HuH-7 (cell line): ENCODE measurements around the gene ELFN1.

Source experiments
- DNase-seq: peaks from one replicate; pipeline ENCODE4 v3.0.0; 2011; ENCODE audit warnings: low spot score

Gene ELFN1

DNA sequence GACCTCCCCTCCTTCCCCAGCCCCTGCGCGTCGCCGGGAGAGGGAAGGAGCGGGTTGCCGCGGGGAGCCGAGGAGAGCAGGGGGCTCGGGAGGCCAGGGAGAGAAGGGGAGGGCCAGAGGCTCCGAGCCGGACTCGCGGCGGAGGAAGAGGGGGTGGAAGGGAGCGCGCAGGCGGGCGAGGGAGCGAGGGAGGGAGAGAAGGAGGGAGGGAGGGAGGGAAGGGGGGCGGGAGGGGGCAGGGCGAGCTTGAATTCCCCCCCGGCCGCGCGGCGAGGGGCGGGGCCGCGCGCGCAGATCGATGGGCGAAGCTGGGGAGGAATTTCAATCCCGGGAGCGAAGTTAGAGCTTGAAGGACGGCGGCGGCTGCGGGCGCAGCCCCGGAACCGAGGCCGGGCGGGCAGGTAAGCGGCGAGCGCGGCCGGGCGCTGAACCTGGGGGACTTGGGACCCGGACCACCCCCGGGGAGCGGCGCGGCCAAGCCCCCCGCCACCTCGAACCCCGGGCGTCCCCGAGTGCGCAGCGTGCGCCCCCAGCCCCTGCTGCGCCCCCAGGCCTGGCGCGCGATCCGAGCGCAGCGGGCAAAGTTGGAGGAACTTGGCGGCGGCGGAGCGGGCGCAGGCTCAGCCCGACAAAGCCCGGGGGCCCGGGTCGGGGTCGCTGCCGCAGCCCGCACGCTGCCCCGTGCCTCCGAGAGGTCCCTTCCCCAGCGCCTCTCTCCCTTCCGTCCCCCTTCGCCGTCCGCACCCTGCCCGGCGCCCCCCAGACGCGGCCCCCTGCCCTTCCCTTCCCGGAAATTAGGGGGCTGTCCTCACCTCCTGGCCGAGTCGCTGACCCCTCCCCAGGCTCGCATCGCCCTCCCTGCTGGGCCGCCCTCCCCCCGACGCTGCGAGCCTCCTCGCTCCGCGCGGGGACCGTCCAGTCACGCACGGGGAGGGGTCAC lies at the start of gene ELFN1:
Gene ELFN1, plus strand, starts transcription at position 324 of the 940 bp plus-strand sequence. CDS start 74,320 bp downstream, outside the sequence.
- peak; percentile 95 for DNase-seq

DNA sequence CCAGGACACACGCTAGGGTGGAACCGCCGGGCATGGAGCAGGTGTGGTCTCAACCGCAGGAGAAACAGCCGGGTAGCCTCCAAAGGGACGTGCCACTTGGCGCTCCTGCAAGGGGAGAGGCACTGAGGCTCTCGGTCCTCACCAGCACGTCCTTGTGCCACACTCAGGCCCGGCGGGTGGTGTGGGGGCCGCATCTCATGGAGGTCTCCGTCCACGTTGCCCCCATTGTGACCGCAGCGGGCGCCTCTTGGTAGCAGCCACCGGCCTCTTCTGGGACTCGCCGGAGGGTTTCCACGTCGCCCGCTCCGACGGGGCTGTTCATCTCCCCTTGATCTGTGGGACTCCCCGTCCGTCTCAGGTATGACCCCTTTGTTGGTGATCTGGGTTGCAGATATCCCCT lies 49.2 kb upstream of the ELFN1 start:
- no peak for DNase-seq

DNA sequence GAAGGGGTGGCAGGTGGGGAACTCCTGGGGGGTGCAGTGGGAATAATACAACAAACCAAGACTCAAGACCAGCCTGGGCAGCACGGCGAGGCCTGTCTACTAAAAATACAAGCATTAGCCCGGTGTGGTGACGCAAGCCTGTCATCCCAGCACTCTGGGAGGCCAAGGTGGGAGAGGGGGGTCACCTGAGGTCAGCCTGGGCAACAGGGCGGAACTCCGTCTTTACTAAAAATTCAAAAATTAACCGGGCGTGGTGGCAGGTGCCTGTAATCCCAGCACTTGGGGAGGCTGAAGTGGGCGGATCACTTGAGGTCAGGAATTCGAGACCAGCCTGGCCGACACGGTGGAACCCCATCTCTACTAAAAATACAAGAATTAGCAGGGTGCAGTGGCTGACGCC lies 48.4 kb upstream of the ELFN1 start:
- DNase-seq = no peak

DNA sequence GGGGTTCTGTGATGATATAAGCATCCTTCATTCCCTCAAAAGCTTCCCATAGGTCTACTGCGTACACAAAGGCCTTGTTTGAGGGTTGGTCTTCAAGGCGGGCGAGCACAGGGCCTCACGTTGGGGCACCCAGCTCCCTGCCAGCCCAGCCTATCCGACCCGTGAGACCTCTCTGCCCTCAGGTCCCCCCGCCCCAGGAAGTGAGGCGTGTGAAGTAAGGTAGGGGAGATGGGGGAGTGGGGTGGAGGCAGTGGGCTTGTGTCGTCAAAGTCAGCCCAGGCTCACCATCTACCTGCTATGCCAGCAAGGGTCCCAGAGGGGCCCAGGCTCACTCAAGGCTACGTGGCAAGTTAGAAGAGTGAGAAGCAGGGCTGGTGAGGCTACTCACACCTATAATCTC lies 47.6 kb upstream of the ELFN1 start:
- no peak for DNase-seq

DNA sequence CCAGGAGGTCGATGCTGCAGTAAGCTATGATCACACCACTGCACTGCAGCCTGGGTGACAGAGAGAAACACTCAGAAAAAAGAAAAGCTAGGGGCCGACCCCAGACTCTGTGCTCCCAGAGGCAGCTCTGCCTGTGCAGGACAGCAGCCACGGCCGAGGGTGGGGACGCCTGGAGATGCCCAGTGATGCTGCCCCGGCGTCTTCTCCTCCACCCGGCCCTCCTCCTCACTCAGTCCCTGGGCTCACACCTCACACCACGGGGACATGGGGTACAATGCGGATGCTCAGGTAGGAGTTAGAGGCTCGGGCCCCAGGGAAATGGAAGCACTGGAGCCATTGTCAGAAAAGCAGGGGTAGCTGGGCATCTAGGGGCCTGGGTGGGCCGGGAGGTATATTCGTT lies 46.3 kb upstream of the ELFN1 start:
- no peak for DNase-seq

DNA sequence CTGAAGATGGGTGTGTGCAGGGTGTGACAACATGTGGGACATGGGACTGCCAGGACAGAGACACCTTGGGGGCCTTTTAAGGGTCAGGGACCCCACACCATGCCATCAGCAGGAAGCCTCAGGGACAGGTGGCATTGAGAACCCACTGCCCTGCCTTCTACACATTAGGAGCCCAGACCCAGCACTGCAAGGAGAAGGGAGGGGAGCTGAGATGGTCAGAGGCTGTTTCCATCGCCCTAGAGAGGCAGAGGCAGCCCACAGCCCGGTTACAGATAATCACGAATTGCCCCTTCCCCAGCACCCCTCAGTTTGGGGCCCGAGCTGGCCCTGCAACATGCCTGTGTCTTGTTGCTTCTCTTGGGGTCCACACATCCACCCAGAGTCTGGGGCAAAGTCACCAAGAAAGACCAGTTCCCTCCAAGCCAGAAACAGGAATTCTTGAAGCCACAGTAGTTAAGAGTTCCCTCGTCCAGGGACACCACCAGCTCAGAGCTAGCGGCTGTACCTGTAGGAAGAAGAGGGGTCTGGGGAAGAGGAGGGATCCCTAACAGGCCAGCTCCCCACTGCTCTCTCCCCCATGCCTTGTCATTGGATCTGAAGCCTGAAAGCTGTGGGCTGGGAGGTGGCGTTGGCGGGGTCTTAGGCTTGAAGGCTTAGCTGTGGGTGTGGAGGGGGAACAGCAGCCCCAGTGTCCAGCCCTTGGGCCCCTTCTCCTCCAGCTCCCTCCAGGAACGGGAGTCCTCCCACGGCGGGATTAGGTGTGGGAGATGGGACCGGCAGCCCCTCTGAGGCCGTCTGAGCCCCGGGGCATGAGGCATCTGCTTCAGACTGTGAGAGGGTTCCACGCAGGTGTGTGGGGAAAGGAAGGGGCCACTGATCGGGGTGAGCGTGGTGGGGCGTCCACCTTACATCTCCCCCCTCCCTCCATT lies 44.8 kb upstream of the ELFN1 start:
- no peak for DNase-seq

DNA sequence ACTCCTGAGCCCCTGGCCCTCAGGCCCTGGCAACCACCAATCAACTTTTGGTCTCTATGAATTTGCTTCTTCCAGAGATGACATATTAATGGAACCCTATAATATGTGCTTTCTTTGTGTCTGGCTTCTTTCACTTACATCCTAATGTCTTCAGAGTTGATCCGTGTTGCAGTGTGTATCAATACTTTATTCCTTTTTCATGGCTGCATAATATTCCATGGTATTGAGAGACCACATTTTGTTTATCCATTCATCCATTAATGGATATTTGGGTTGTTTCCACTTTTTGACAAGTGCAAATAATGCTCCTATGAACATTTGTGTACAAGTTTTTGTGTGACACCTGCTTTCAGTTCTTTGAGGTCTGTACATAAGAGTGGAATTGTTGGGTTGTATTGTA lies 43.3 kb upstream of the ELFN1 start:
- no peak for DNase-seq

DNA sequence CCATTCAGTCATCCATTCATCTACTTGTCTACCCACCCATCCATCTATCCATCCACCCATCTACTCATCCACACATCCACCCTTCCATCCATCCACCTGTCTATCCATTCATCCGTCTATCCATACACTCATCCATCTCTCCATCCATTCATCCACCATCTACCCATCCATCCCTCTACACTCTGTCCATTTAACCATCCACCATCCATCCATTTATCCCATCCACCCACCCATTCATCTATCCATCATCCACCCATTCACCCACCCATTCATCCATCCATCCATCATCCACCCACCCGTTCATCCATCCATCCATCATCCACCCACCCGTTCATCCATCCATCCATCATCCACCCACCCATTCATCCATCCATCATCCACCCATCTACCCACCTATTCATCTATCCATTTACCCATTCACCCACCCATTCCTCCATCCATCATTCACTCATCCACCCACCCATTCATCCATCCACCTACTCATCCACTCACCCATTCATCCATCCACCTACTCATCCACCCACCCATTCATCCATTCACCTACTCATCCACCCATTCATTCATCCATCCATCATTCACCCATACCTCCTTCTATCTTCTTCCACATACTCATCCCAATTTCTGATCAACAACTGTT lies 39.3 kb upstream of the ELFN1 start:
- DNase-seq = no peak

DNA sequence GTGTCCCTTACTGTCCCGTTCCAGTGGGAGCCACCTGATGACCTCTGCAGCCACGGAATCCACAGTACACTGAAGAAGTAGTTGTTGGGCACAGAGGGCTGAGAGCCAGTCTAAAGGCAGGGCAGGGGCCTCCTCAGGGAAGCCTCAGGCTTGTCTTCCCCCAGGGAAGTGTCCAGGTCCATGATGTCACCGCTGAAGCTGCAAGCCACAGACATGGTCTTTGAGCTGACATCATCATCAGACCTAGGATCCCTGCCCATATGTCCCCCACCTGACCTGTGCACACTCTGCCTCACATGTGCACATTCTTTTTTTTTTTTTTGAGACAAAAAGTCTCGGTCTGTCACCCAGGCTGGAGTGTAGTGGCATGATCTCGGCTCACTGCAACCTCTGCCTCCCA lies 38.4 kb upstream of the ELFN1 start:
- DNase-seq = no peak

DNA sequence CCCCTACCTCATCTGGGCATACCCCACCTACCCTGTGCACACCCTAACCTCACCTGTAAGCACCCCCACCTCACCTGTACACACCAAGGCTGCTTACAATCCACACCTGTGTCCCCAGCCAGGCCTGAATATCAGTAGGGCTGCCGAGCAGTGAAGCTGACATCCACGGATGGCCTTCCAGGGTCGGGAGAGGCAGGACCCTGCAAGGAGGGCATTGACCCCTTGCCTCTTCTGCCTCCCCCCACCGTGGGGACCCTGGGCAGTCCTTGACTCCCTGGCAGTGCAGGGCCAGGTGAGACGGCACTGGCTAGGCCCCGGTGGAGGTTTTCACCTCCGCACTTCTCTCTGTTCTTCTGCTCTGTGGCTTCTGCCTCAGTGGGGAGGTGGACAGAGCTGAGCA lies 37.6 kb upstream of the ELFN1 start:
- DNase-seq = no peak

DNA sequence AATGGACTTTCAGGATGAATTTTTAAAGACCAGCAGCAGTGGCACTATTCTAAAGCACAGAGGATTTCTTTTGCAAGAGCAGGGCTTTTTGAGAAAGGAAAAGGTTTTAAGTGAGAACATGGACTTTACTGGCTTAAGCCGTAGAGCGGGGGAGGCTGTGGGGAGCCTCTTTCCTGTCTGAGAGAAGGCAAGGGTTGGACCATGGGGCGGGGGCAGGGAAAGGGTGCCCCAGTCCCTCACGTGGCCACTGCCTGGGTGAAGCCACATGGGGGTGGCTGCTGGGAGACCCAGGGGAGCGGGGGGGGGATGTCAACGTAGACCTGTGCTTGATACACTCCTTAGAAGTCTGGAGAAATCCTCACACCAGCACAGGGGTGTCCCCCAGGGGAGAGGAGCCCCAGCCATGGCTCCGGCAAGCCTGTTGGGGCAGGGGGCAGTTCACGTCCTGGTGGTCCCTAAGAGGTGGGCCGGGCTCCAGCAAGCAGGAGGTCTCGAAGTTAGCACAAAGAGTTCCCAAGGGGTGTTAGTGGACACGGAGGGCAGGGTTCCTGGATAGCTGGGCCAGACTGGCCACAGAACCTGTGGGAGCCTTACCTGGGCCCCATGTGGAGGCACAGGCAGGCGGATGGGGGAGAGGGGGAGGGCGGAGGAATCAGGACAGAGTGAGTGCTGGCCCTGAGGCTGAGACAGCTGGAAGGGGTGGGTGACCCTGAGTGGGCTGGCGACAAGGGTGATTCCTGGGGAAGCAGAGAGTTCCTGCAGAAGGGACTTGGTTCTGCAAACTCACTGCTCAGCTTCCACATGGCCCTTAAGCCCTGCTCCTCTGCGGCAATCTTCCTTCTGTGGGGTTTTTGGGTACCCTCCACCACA lies 36.9 kb upstream of the ELFN1 start:
- no peak for DNase-seq

DNA sequence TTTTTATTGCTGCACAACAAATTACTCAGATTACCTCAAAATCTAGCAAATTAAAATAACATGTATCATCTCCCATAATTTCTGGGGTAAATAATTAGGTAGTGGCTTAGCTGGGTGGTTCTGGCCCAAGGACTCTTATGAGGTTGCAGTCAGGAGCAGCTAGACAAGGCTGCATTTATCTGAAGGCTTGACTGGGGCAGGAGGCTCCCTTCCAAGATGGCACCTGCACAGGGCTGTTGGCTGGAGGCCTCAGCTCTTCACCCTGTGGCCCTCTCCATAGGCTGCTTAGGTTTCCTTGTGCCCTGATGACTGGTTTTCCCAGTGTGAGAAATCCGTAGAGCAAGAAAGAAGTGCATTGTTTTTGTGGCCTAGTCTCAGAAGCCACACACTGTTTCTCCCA lies 34.7 kb upstream of the ELFN1 start:
- no peak for DNase-seq

DNA sequence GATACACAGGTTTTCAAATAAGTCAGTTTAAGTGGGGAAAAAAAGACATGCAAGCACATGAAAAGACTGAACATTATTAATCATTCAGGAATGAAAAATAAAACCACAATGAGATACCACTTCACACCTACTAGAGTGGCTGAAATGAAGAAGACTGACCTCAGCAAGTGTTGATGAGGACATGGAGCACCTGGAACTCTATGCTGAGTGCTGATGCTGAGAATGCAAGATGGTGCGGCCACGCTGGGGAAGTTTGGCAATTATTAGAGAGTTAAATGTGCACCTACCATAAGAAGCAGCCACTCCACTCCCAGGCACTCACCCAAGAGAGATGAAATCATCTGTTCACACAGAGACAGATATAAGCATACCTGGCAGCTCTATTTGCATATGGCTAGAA lies 32.9 kb upstream of the ELFN1 start:
- DNase-seq = no peak

DNA sequence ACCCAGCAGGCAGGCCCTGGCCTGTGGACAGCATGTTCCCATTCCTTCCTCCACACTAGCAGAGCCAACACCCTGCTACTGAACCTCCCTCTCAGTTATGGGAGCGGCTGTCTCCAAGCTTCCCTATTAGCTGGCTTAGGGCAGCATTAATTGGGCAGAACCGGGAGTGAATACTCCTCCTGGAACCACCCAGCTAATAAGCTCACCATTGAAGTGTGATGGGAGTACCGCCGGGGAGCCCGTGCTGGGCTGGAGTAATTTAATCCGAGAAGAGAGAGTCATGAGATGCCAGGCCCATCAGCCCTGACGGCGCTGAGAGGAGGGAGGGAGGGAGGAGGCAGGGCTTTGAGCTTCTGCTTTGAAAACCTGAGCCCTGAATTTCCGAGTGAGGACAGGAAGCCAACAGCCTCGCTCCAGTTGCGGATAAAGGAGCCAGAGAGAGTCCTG lies 31.8 kb upstream of the ELFN1 start:
- DNase-seq = no peak

DNA sequence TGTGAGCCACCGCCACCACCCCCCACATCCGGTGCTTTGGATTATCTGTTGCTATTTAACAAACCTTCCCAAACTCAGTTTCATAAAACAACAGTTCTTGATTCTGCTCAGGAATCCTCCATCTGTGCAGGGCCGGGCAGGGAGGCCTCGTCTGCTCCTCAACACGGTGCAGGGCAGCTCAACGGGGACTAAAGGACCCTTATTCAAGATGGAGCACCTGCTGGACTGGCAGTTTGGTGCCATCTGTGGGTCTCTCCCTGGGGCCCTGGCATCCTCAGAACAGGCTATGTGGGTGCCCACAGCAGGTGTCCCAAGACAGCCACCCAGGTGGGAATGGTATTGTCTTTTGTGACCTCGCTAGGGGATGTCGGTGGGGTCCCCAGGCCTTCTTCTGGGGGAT lies 31.0 kb upstream of the ELFN1 start:
- no peak for DNase-seq

DNA sequence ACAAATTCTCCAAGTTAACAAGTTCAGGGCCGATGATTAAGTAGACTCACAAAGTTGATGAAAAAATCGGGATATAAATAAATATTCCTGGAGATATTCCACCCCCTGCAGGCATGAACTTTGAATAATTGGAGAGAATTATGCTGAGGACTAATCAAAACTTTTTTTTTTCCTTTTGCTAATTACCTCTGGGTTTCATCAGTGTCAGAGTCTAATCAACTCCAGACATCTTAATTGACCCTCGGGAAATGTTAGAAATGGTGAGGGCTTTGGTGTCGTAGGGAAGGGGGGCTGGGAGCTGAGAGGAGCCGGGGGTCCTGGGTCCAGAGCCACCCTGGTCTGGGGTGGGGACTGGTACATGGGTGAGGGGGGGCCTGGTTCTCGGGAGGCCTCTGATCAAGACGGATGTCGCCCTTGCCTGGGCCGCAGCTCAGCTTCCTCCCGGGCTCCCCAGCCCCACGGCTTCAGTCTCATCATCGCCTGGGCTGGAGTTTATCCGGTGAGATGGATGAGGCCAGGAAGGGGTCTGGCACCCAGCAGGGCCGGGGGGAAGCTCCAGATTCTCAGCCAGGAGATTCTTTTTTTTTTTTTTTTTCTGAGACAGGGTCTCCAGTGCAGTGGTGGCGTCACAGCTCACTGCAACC lies 30.4 kb upstream of the ELFN1 start:
- no peak for DNase-seq

DNA sequence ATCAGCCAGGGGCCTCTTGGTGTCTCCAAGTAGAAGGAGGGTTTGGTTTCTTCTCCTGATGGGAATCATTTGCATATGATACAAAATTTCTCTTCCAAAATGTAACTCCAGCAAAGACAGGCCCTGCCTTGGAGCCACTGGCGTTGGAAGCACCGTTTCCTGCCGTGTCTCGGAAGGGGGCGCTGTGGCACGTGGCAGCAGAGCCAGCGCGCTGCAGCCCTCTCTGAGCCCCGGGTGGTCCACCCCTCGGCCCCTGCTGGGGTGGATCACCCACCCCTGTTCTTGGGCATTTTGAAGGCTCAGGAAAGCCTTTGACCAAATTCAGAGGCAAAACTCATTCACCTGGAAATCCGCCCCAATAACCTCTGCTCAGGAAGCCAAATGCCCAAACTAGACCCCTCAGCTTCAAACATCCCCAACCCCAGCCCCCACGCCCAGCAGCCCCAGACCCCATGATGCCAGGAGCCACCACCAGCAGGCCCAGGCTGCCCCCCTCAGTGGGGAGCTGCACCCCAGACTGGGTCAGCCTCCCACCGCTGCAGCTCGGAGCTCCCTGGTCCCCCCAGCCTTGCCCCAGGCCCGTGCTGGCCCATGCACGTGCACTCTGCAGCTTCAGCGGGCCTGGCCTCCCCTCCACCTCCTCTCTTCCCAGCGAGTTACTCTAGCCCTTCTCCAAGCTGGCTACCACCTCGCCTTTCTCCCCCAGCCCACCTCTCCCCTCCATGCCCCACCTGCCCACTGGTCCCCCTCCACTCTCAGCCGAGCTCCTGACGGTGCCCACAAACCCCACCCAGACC lies 29.5 kb upstream of the ELFN1 start:
- no peak for DNase-seq

DNA sequence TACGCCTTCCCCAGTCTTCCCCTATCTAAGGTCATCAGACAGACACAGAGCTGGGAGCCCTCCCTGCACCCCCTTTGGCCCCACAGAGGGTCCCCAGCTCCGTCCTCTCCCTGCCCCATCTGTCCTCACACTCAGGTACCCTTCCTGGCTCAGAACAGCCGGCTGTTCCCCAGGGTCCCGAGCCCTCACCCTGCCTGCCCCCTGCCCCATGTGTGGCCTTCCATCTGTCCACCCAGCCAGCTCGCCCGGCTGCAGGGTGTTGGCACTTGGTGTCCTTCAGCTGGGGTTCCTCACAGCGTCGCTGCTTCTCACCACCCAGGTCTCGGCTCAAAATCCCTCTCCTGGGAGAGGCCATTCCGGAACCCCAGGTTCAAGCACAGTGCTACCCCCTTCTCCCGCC lies 28.9 kb upstream of the ELFN1 start:
- no peak for DNase-seq

DNA sequence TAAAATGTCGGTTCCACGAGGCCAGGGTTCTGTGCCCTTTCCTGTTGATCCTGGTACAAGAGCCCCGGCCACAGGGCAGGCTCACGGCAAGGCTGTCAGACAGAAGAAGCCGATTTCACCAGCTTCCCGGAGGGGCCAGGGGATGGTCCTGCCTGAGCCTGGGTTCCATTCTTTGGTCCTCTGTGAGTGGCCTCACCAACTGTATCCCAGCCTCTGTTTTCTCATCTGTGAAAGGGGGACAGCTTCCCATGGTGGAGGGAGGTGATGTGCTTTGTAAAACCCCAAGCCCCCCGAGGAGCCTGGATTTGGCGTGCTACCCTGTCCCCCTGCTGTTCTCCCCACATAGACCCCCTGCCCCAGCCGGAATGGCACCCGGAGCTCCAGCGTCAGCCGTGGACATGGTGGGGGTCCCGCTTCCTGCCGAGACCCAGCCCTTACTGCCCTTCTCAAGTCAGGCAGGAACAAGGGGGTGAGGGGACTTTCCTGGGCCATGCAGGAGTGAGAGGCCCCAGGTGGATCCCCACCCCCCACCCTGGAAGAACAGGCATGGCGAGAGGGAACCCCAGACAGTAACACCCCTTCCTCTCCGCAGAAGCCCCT lies 28.3 kb upstream of the ELFN1 start:
- DNase-seq = no peak

DNA sequence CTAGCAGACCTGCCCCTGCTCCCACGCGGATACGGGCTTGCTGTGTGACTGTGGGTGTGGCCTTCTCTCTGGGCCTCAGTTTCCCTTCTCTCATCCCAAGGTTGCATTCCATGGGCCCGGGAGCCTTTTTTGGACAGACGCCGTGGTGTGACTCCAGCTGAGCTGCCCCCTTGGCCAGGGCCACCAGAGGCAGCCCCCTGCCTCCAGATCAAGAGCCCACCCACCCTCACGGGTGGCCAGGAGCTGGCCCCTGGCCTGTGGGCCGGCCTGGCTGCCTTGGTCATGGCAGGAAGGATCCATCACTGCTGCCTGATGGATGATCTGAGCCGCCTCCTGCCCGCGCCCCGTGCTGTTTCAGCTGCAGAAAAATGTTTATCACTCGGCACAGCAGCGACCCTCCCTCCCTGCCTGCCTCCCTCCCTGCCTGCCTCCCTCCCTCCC lies 27.8 kb upstream of the ELFN1 start:
- no peak for DNase-seq
